PC-3 (cell line): Measurements from ENCODE around the gene TBC1D9.

Experiments used
- CTCF ChIP-seq: fragments of 300-600 bp; sonication (generic); conservative IDR thresholded peaks from 2 replicates; pipeline ENCODE4 v1.5.1; 2017; ENCODE audit warnings: antibody characterized with exemption, low read depth, mild to moderate bottlenecking, low read length
- EZH2 ChIP-seq: fragments of 300-600 bp; sonication (generic); IDR thresholded peaks from one replicate; pipeline ENCODE4 v1.6.1; 2017; ENCODE audit warnings: antibody characterized with exemption, mild to moderate bottlenecking, low read length; ENCODE audit not compliant: unreplicated experiment

DNA sequence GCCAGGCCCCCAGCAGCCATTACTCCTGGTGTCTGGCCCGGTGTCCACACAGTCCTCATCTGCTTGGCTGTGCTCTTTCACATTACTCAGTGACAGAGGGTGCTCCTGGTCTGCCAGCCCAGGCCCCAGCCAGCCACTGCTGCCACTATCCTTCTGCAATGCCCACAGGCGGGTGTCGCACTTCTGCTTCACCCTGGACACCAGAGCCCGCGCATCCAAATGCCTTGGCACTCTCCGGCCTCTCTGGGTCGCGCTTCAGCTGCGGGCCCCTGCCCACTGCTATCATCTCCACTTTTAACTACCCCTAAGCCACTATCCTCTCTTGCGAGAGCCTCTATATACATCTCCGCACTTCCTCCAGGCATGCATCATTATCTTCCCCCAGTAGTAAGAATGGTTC is 111.0 kb downstream of the TBC1D9 start:
- no peak for TF ChIP-seq EZH2
- TF ChIP-seq CTCF, result no peak
